CD4-positive, alpha-beta T cell treated with Interleukin-15 for 4 hours (primary cell): ENCODE results near the gene STRADA.

Experiments used
- DNase-seq: peaks from one replicate; pipeline ENCODE4 v3.0.0-alpha.2; 2020; ENCODE audit warnings: low spot score

The STRADA gene

DNA sequence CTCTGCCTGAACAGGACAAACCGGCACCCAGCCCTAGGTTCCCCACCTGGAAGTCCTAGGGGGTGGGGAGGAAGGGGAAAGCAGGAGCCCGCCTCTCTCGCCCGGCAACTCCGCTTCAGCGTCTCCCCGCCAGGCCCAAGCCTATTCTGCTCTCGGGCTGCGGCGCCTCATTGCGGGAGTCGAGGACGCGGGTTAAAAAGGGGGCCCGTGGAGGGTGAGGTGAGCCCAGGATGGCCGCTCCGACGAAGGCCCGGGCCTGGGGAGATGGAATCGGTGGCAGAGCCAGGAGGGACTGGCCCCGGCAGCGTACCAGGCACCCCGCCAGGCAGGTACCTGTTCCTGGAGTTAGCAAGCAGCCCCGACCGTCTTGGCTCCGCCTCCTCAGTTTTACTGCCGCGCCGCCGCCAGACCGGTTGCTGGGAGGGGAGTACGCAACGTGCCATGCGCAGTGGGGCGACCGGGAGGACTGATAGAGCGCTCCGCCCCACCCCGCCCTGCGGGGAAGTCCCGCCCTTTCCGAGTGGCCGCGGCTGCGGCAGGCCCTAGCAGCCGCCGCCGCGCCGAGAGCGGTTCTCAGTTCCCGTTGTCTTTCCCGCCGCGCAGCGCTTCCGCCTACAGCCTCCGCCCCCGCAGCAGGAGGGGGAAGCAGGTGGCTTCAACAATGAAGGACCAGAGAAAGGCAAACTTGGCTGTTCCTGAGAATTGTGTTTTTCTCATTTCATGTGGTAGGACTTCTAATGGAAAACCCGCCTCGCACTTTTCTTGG, at the start of gene STRADA:
Gene STRADA, minus strand, starts transcription at position 392 of the 766 bp plus-strand sequence. CDS start 13,430 bp downstream, outside the sequence.
- DNase-seq: peak; percentile 98

GRCh38 chr17:63790057-63790456, 48.5 kb upstream of the STRADA start:
- no peak for DNase-seq

GRCh38 chr17:63786971-63787711, 45.5 kb upstream of the STRADA start:
- DNase-seq: no peak

GRCh38 chr17:63786117-63786516, 44.5 kb upstream of the STRADA start:
- DNase-seq: no peak

- DNase-seq: no peak
Measured at GRCh38 chr17:63785556-63785955, 44.0 kb upstream of the STRADA start.

DNA sequence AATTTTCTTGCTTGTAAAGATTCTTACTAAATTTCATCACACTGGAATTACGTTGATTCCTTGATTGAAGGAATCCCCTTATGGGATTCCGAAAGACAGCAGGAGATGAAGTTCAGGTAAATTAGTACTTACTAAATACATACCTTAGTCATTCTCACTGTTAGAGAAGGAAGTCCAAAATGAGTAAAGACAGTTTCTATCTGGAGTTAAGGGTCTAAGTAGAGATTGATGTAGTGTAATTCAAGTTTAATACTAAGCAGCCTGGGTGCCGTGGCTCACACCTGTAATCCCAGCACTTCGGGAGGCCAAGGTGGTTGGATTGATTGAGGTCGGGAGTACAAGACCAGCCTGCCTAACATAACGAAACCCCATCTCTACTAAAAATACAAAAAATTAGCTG, 41.9 kb upstream of the STRADA start:
- no peak for DNase-seq

- no peak for DNase-seq
Measured at GRCh38 chr17:63780928-63781327, 39.3 kb upstream of the STRADA start.

GRCh38 chr17:63780507-63780906, 38.9 kb upstream of the STRADA start:
- no peak for DNase-seq

DNA sequence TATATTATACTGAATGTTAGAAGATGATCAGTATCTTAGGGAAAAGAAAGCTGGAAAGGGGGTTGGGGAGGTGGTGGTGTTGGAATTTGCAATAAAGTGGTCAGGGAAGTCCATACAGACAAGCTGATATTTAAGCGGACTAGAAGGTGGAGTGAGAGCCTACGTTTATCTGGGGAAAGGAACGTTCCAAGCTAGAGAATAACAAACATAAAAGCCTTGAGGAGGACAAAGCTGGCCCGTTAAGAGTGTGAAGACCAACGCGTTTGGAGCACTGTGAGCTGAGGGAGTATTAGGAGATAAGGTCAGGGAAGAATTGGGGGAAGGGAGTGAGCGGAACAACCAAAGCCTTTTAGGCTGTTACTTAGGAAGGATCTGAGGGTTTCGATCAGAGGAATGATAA, 33.8 kb upstream of the STRADA start:
- no peak for DNase-seq

GRCh38 chr17:63774969-63775265, 33.3 kb upstream of the STRADA start:
- DNase-seq: no peak

DNA sequence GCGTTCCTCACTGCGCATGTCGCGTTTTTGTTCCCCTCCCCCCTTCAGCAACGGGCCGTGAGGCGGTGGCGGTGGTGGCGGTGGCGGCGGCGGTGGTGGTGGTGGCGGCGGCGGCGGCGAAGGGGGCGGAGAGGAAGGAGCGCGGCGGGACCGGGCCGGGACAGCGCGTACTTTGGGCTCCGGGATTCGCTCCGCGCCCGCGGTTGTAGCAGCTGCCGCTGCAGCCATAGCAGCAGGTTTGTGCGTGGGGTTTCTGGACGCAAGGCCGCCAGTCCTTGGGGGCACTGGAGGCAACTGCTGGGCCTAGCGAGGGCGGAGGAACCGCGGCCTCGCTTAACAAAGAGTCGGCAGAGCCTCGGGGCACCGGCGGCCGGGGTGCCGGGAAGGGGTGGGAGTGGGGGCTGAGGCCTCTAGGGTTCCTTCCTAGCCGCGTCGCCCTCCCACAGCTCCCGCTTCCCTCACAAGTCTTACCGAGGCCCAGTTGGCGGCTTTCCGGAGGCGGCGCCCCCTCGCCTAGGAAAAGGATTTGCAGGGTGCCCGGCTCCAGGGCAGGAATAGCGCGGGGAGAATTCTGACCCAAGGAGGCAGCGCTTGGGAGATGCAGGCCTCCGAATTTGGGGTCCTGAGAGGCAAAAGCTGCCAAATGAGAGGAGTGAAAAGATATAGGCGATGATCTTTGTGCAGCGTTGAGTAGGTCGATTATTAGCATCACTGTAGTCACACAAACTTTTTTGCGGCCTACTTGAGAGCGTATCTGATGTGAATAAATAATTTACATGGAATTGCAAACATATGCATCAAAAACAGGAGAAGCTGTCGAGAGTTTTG, 32.8 kb upstream of the STRADA start, which contains the start of gene DDX42:
Gene DDX42, plus strand, starts transcription at position 30 of the 828 bp plus-strand sequence. CDS start 12,880 bp downstream, outside the sequence.
- DNase-seq: no peak

GRCh38 chr17:63773272-63774140, 31.9 kb upstream of the STRADA start, which contains the start of gene CCDC47:
Gene CCDC47, minus strand, starts transcription at chr17:63773597. Its CDS starts 7,422 bp downstream, at chr17:63766175.
- DNase-seq: peak; percentile 99

GRCh38 chr17:63772801-63773271, 31.2 kb upstream of the STRADA start:
- no peak for DNase-seq

DNA sequence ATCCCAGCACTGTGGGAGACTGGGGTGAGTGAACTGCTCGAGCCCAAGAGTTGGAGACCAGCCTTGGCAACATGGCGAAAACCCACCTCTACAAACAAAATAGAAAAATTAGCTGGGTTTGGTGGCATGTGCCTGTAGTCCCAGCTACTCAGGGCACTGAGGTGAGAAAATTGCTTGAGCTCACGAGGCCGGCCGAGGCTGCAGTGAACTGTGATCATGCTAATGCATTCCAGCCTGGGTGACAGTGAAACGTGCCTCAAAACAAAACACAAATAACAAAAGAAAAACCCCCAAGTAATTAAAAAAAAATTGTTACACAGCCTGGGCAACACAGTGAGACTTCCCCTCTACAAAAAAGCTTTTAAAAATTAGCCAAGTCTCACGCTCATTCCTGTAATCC, 26.8 kb upstream of the STRADA start:
- DNase-seq: no peak

- no peak for DNase-seq
Measured at GRCh38 chr17:63766754-63767153, 25.2 kb upstream of the STRADA start.

DNA sequence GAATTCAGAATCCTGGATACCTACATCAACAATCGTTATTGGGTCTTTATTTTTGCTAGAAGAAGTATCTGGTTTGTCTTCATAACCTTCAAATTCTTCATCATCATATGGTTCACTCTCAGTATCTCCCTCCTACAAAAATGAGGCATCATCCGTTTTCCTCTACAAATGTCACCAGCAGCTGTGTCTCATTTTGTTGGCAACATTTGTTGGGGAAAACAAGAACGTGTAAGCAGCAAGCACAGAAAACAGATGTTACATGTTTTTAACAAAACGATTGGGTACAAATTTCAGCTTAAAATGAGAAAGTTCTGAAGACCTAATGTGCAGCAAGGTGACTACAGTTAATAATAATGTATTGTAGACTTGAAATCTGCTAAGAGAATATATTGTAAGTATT, 23.1 kb upstream of the STRADA start:
- DNase-seq: no peak

DNA sequence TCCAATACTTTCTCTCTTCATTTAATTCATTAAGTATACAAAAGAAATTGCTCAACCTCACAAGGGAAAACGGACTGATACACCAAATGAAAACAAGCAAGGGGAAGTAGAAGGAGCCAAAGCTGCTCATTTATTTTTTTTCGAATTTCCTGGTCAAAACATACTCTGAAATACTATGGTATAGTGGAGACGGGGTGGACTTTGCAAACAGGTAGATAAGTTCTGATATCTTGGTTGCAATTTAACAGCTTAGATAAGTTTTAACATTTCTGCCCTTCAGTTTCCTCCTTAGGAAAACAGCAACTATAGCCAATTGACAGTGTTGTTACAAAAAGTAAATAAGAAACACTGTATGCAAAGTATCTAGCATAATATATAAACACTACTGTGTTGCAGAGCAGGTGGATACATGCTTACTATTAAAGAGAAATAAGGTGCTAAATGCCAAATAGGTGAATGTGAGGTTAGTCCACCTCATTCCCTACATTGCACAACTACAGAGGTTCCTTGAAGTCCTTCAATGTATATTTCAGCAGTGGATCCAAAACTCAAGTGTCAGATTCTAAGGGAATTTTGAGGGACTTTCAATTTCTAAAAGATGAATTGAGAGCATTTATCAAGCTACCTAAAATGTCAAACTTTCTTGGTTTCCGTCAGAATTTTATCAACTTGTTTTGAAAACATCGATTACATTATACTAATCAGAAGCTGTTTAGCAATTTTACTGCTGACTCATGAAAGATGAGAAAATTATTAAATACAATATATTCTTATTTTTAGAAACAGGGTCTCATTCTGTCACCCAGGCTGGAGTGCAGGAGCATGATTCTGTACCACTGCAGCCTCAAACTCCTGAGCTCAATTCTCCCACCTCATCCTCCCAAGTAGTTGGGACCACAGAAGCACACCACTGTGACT, 20.8 kb upstream of the STRADA start:
- no peak for DNase-seq

DNA sequence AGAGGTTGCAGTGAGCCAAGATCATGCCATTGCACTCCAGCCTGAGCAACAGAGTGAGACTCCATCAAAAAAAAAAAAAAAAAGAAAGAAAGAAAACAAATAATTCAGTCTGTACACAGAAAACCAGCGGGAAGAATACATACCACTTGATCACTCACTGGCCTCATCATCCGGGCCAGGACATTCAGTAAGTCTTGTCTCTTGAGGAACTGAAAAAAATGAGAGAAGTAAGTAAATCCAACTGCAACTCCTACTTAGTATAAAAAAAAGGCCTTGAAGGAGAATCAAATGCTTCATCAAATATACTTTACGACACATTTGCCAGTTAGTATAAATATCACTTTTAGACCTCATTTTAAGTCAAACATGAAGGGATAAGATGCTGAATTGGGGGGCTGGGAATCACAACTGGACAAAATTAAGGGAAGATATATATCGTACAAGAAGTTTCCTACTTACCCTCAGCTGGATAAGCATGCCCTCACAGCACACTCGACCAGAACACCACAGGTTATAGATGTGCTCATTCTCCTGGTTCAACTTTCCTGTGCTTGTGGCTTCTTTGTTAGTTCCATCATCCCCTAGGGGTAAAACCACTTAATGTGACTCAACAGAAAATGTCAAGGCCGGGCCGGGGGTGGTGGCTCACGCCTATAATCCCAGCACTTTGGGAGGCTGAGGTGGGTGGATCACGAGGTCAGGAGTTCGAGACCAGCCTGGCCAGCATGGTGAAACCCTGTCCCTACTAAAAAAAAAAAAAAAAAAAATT, 19.4 kb upstream of the STRADA start:
- DNase-seq: no peak

- DNase-seq: no peak
Measured at GRCh38 chr17:63758428-63758827, 16.8 kb upstream of the STRADA start.

- DNase-seq: no peak
Measured at GRCh38 chr17:63754046-63754445, 12.4 kb upstream of the STRADA start.
